ENCODE measurements around the gene PHF2.
A peak's percentile ranks its signal among the peaks of the same experiment; 100 is the strongest.

The PHF2 gene

DNA sequence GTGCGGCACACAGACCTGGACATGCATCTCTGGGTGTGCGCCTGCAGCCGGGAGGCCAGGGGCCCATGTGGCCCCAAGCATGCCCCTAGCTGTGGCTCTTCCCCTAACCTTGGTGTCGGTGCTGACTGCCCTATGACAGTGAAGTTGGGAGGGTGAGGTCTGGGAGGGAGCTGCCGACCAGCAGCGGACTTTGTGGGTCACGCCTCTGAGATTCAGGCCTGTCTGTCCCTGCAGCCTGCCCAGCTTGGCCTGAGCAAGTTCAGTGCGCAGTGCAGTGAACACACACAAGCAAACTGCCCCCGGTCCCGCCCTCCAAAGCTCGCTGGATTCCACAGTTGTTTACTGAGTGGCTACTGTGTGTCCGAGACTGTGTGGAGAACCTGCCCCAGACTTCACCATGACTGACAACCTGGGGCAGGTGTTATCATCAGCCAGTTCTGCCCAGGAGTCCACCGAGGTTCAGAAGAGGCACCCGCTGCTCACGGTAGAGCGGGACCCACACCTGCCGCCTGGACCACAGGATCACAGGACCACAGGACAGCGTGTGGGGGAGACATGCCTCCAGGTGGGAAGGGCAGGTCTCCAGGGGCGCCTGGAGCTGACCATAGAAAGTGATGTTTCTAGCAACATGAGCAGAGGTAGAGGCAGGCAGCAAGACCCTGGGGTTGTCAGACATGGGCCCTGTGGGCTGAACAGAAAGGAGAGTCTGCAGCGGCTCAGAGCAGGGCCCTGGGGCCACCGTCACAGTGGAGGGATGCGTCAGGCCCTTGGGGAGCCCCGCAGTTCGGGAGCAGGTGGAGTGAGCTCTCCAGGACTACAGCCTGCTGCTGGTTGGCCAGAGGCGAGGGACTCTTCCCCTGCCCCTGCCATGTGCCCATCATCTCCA, 105.1 kb downstream of the PHF2 start:
- no peak overlapping the region for H3K4me3 ChIP-seq (replicated peaks in 1 of 2; ENCODE audit: low read depth in 2 of 2, low read length in 2 of 2)
- no peak for DNase-seq (ENCODE audit: low read depth in 2 of 2)
- TF ChIP-seq, protein P1, sequence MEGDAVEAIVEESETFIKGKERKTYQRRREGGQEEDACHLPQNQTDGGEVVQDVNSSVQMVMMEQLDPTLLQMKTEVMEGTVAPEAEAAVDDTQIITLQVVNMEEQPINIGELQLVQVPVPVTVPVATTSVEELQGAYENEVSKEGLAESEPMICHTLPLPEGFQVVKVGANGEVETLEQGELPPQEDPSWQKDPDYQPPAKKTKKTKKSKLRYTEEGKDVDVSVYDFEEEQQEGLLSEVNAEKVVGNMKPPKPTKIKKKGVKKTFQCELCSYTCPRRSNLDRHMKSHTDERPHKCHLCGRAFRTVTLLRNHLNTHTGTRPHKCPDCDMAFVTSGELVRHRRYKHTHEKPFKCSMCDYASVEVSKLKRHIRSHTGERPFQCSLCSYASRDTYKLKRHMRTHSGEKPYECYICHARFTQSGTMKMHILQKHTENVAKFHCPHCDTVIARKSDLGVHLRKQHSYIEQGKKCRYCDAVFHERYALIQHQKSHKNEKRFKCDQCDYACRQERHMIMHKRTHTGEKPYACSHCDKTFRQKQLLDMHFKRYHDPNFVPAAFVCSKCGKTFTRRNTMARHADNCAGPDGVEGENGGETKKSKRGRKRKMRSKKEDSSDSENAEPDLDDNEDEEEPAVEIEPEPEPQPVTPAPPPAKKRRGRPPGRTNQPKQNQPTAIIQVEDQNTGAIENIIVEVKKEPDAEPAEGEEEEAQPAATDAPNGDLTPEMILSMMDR (IDR thresholded peaks at IDR 0.05; ENCODE audit: low read depth, low read length): no peak

DNA sequence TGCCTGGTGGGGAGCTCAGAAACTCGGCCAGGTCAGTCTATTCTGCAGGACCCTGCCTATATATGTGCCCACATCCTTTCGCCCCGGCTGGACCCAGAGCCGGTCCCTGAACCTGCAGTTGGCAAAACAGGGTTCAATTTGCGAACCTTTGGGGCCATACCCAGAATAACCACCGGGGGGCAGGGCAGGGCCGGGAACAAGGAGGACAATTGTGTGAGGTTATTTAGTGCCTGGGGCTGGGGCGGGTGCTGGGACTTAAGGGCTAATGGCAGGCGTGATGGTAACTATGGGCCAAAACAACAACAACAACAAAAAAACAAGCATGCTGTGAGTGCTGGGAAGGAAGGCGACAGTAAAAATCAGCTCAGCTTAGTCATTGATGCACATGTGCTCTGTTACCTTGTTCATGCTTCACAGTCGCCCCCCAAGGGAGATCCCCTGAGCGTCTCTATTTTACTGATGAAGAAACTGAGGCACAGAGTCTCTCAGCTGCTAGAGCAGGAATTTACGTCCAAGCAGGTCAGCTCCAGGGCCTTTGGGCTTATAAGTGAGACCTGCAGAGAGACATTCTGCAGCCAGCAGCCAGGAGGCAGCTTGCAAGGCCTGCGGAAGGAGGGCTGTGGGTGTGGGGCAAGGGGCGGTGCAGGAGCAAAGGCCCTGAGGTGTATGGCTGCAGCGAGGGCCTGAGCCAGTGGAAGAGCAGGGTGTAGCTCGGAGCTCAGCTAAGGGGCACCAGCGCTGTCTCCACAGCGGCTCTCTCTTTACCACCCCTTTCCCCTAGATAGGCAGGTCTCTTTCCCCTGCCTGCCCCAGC, 106.0 kb downstream of the PHF2 start:
- DNase-seq (ENCODE audit: low read depth in 2 of 2): peak; percentile 62 to 67
- TF ChIP-seq, protein P1 (IDR thresholded peaks at IDR 0.05; ENCODE audit: low read depth, low read length): peak; percentile 86

DNA sequence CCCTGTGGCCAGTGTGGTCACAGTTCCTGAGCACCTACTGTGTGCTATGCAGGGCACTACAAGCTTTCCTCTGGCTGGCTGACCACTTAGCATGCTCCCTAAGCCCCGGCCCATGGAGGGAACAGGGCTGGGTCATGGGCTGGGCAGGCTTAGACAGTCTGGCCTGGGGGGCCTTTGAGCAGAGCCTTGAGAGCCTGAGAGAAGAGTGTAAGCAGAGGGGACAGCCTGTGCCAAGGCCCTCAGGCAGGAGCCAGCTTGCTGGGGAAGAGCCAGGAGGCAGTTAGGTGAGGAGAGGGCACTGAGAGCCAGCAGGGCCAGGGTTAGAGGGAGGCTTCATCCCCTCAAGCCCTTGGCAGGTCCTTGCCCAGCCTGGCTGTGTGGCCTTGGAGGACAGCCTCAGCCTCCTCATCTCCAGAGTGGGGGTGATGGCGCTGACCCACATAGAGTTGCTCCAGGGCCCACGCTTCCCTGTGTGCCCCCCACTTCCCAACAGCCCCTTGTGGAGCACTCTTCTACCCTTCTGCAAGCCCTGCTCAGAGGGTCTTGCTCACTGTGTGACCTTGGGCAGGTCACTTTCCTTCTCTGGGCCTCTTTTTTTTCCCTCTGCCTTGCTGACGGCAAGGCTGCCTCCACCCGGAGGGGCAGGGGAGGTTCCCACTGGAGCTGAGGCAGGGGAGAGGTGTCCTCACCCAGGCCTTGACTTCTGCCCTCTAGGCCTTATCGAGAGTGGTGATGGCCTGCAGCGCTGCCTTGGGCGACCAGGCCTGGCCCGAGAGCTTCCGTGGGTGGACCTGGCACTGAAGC, 107.1 kb downstream of the PHF2 start:
- TF ChIP-seq, protein P1 (IDR thresholded peaks at IDR 0.05; ENCODE audit: low read depth, low read length): no peak
- H3K4me3 ChIP-seq (replicated peaks in 1 of 2; ENCODE audit: low read depth in 2 of 2, low read length in 2 of 2): no peak overlapping the region
- no peak for DNase-seq (ENCODE audit: low read depth in 2 of 2)

More for the DNA sequence above, 106.0 kb downstream of the PHF2 start:
- H3K4me3 ChIP-seq (replicated peaks in 1 of 2; ENCODE audit: low read depth in 2 of 2, low read length in 2 of 2): no peak overlapping the region

DNA sequence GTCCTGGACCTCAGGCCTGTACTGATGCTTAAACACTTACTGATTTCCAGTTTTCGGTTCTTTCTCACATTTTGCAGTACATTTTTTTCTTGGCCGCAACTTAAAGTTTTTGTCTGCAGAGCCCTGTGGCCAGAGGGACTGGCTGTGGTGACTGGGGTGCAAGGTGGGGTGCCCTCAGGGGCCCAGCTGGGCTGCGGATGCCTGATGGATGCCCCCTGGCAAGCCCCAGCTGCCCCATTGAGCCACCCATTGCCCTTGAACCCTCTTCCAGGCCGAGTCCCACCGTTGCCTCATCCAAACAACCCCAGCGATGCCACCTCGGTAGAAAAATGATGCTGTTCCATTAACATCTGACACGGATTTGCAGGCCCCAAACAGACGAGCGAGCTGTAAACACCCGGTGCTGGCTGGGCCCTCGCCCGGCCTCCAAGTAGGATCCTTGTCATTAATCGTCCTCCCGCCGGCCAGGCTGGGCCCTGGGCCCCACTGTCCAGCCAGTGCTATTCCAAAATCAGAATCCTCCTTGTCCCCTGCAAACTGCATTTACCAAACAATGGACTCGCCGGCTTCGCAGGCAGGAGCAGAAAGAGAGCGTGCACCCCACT, 107.9 kb downstream of the PHF2 start:
- H3K4me3 ChIP-seq (replicated peaks in 1 of 2; ENCODE audit: low read depth in 2 of 2, low read length in 2 of 2): no peak overlapping the region
- no peak for DNase-seq (ENCODE audit: low read depth in 2 of 2)
- TF ChIP-seq, protein P1 (IDR thresholded peaks at IDR 0.05; ENCODE audit: low read depth, low read length): no peak

DNA sequence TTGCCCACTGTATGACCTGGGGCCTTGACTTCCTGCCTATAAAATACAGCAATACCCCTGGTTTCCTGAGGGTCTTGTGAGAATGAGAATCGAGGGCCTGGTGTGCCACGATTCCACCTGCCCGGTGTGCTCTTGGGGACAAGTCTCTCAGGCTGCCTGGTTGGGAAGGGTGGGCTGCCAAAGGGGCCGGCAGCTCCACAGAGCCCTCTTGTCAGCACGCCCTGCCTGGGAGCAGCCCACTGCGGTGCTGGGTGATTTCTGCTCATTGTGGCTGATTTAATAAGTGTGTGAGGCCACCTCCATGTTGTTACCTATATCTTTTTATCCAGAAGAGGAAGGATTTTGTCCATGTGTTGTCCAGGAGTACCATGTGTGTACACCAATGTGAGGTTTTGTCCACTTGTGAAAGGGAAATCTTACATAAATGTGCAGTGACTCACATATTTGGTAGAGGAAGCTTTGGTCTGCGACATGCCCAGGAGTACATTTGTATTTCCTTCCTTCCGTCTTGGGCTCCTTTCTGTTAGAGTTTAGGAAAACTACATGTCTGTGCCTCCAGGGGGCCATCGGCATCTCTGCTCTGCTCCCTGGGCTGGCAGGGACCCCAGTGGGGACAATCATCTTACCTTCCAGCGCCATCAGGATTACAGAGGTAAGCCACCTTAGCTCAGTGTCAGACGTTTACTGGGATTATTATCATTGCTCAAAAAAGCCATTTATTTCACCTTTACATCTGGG, 108.6 kb downstream of the PHF2 start:
- TF ChIP-seq, protein P1 (IDR thresholded peaks at IDR 0.05; ENCODE audit: low read depth, low read length): peak; percentile 41
- no peak overlapping the region for H3K4me3 ChIP-seq (replicated peaks in 1 of 2; ENCODE audit: low read depth in 2 of 2, low read length in 2 of 2)
- DNase-seq (ENCODE audit: low read depth in 2 of 2): peak; percentile 16 to 37
